HUDEP-2 (cell line): ENCODE results near the gene G6PC2.

ENCODE experiments used
- DNase-seq, 76 experiments: peaks; one replicate each; lab custom pipeline; 2025; ENCODE audit not compliant: unreplicated experiment in 76 of 76; lab: John Stamatoyannopoulos, UW

Gene G6PC2

DNA sequence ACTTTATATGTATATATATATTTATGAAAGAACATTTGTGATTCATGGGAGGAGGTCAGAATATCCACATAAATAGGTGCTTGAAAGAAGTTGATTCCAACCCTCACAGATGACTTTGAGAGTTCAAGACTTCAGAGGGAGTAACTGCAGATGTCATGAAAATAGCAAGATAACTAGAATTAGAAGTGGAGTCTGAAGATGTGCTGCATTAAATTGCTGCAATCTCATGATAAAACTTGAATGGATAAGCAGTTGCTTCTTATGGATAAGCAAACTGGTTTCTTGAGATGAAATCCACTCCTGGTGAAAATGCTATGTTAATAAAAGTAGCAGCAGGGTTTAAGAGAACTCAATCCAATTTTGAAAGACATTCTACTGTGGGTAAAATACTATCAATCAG lies 40.2 kb downstream of the G6PC2 start:
- DNase-seq = peak in 3 of 76 experiments; percentile 10 to 38 (median 28)

- DNase-seq = peak in 1 of 76 experiments; percentile 2
These were observed 43.0 kb downstream of the G6PC2 start for GRCh38 chr2:168944065-168944464.

DNA sequence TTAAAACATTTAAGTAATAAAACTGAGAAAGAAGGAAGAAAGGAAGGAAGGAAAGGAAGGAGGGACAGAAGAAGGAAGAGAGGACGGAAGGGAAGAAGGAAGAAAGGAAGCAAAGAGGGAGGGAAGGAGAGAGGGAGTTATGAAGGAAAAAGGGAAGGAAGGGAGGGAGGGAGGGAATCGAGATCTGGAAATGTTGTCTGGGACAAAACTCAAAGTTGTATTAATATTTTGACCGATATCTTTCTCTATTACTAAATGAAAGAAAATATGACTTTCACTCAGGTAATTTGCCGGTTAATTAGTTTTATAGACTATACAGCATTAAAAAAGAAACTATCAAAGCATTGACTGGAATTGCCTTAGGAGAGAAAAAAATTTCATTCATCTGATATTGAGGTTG lies 44.4 kb downstream of the G6PC2 start:
- DNase-seq = no peak

GRCh38 chr2:168948621-168949212 lies 47.6 kb downstream of the G6PC2 start:
- peak in 12 of 76 experiments; percentile 1 to 28 (median 12) for DNase-seq

DNA sequence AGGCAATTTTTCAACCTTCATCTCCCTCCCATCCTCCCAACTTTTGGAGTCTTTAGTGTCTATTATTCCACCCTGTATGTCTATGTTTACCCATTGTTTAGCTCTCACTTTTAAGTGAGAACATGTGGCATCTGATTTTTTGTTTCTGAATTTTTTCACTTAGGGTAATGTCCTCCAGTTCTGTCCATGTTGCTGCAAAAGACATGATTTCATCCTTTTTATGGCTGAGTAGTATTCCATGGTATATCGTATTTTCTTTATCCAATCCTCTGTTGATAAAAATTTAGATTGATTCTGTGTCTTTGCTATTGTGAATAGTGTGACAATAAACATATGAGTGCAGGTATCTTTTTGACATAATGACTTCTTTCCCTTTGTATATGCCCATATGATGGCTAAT lies 48.2 kb downstream of the G6PC2 start:
- DNase-seq = no peak

- DNase-seq = no peak
These were observed 50.8 kb downstream of the G6PC2 start for GRCh38 chr2:168951871-168952270.

DNA sequence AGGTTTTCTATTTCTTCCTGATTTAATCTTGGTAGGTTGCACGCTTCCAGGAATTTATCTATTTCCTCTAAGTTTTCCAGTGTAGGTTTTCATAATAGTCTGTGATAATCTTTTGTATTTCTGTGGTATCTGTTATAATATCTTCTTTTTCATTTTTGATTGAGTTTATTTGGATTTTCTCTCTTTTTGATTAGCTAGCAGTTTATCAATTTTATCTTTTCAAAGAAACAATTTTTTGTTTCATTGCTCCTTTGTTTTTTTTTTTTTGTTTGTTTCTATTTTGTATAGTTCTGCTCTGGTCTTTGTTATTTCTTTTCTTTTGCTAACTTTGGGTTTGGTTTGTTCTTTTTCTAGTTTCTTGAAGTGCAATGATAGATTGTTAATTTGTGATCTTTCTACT lies 51.3 kb downstream of the G6PC2 start:
- no peak for DNase-seq

DNA sequence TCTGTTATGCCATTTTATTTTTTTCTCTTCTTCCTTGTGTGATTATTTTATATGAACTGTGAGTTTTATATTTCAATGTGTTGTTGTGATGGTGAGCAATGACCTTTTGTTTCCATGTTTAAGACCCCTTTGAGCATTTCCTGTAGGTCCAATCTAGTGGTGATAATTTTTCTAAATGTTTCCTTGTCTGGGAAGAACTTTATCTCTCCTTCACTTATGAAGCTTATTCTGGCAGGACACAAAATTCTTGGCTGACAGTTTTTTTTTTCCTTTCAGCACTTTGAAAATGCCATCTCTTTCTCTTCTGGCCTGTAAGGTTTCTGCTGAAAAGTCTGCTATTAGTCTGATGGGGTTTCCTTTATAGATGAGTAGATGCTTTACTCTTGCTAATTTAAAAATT lies 53.2 kb downstream of the G6PC2 start:
- no peak for DNase-seq

GRCh38 chr2:168955321-168955720 lies 54.2 kb downstream of the G6PC2 start:
- no peak for DNase-seq

GRCh38 chr2:168956392-168956791 lies 55.3 kb downstream of the G6PC2 start:
- DNase-seq = no peak
